ENCODE results near the gene UNC45B.
"Not testable (repeated sequence)": the region's sequence is repeated elsewhere in the genome, so short reads cannot be mapped to it uniquely, and the experiment has no call there.

The UNC45B gene

GRCh38 chr17:35222452-35222851, 74.8 kb downstream of the UNC45B start:
- in situ Hi-C loops (cut with MboI; ENCODE audit: low sequenced_read_pairs) = no loop called here
- Histone ChIP-seq H3K4me1 (no peaks in the 10 kb centered on the region), H3K9me3 (no peaks in the 10 kb centered on the region), H3K36me3 (replicated peaks) (no peaks in the 10 kb centered on the region), H3K27me3 (ENCODE audit: low read depth) (no peaks in the 10 kb centered on the region), H3K4me3 (no peak overlapping the region)
- DNase-seq (ENCODE audit: low spot score in 2 of 2) = no peak

GRCh38 chr17:35224436-35224835, 76.8 kb downstream of the UNC45B start:
- in situ Hi-C loops (cut with MboI; ENCODE audit: low sequenced_read_pairs) = no loop called here
- Histone ChIP-seq H3K4me3 (no peak overlapping the region), H3K4me1 (no peaks in the 10 kb centered on the region), H3K36me3 (replicated peaks) (no peaks in the 10 kb centered on the region), H3K9me3 (no peaks in the 10 kb centered on the region), H3K27me3 (ENCODE audit: low read depth) (peaks cover 5% of the 10 kb centered on the region)
- DNase-seq (ENCODE audit: low spot score in 2 of 2) = no peak

GRCh38 chr17:35227546-35227945, 79.9 kb downstream of the UNC45B start:
- in situ Hi-C loops (cut with MboI; ENCODE audit: low sequenced_read_pairs) = no loop called here
- H3K27me3 ChIP-seq (ENCODE audit: low read depth) = peaks cover 11% of the 10 kb centered on the region
- no peaks in the 10 kb centered on the region for H3K36me3 ChIP-seq (replicated peaks)
- H3K4me3 ChIP-seq = no peak overlapping the region
- H3K9me3 ChIP-seq = no peaks in the 10 kb centered on the region
- DNase-seq (ENCODE audit: low spot score in 2 of 2) = no peak
- no peaks in the 10 kb centered on the region for H3K4me1 ChIP-seq

GRCh38 chr17:35229638-35230037, 82.0 kb downstream of the UNC45B start:
- in situ Hi-C loops (cut with MboI; ENCODE audit: low sequenced_read_pairs) = no loop called here
- H3K4me3 ChIP-seq = no peak overlapping the region

GRCh38 chr17:35234315-35234714, 86.7 kb downstream of the UNC45B start:
- H3K27me3 ChIP-seq (ENCODE audit: low read depth); DNase-seq (ENCODE audit: low spot score in 2 of 2); H3K4me1 ChIP-seq; H3K36me3 ChIP-seq (replicated peaks); in situ Hi-C loops (cut with MboI; ENCODE audit: low sequenced_read_pairs); H3K4me3 ChIP-seq; H3K9me3 ChIP-seq: not testable (repeated sequence)

More at GRCh38 chr17:35229638-35230037, 82.0 kb downstream of the UNC45B start:
- peaks cover 11% of the 10 kb centered on the region for H3K27me3 ChIP-seq (ENCODE audit: low read depth)
- H3K36me3 ChIP-seq (replicated peaks) = no peaks in the 10 kb centered on the region
- DNase-seq (ENCODE audit: low spot score in 2 of 2) = no peak
- H3K9me3 ChIP-seq = no peaks in the 10 kb centered on the region
- H3K4me1 ChIP-seq = no peaks in the 10 kb centered on the region

- Histone ChIP-seq H3K9me3 (no peaks in the 10 kb centered on the region), H3K36me3 (replicated peaks) (no peaks in the 10 kb centered on the region), H3K4me3 (no peak overlapping the region), H3K4me1 (no peaks in the 10 kb centered on the region), H3K27me3 (ENCODE audit: low read depth) (peaks cover 9% of the 10 kb centered on the region; the same call in 1 of the 2 replicates)
- in situ Hi-C loops (cut with MboI; ENCODE audit: low sequenced_read_pairs) = no loop called here
- no peak for DNase-seq (ENCODE audit: low spot score in 2 of 2)
These were observed 87.7 kb downstream of the UNC45B start for GRCh38 chr17:35235289-35235688.

GRCh38 chr17:35235917-35236316, 88.3 kb downstream of the UNC45B start:
- H3K9me3 ChIP-seq = no peaks in the 10 kb centered on the region
- DNase-seq (ENCODE audit: low spot score in 2 of 2) = no peak
- in situ Hi-C loops (cut with MboI; ENCODE audit: low sequenced_read_pairs) = no loop called here
- H3K27me3 ChIP-seq (ENCODE audit: low read depth) = peaks cover 9% of the 10 kb centered on the region; the same call in 1 of the 2 replicates
- H3K4me1 ChIP-seq = no peaks in the 10 kb centered on the region
- H3K4me3 ChIP-seq = no peak overlapping the region
- no peaks in the 10 kb centered on the region for H3K36me3 ChIP-seq (replicated peaks)

GRCh38 chr17:35236821-35237220, 89.2 kb downstream of the UNC45B start:
- peaks cover 4% of the 10 kb centered on the region; the same call in 1 of the 2 replicates for H3K27me3 ChIP-seq (ENCODE audit: low read depth)
- in situ Hi-C loops (cut with MboI; ENCODE audit: low sequenced_read_pairs) = no loop called here
- no peak for DNase-seq (ENCODE audit: low spot score in 2 of 2)
- no peaks in the 10 kb centered on the region for H3K36me3 ChIP-seq (replicated peaks)
- H3K4me1 ChIP-seq = no peaks in the 10 kb centered on the region
- H3K9me3 ChIP-seq = no peaks in the 10 kb centered on the region
- H3K4me3 ChIP-seq = no peak overlapping the region

GRCh38 chr17:35238821-35239220, 91.2 kb downstream of the UNC45B start:
- in situ Hi-C loops (cut with MboI; ENCODE audit: low sequenced_read_pairs) = no loop called here
- DNase-seq (ENCODE audit: low spot score in 2 of 2) = no peak
- no peaks in the 10 kb centered on the region for H3K9me3 ChIP-seq
- 0 out of 2 replicates have a peak, but pooled peaks cover 2% of the 10 kb centered on the region for H3K27me3 ChIP-seq (ENCODE audit: low read depth)
- no peaks in the 10 kb centered on the region for H3K36me3 ChIP-seq (replicated peaks)
- no peak overlapping the region for H3K4me3 ChIP-seq
- peaks cover 4% of the 10 kb centered on the region for H3K4me1 ChIP-seq
